A549 (cell line): ENCODE data around the gene NCKIPSD. TPM values are rescaled to one million over a fixed set of nuclear protein-coding genes. Genes with fewer than 3 reads are reported as not detected.

Experiments
- ATAC-seq, 2 experiments: fragments of 200-7000 bp in 1 of 2; fragments of >200 bp in 1 of 2; cut with Nextera tagmentation in 1 of 2; cut with Tn5 transposase in 1 of 2; 3 replicates each; pipeline versions ENCODE4 v1.8.0 to v1.9.1; 2018 to 2020; ENCODE audit warnings: mild to moderate bottlenecking in 1 of 2, moderate library complexity in 1 of 2
- CTCF ChIA-PET: fragments of 300-600 bp; sonication (Branson Sonifier 250); formaldehyde crosslinking; extraction: SDS; loops from one replicate; lab custom pipeline; 2021; ENCODE audit warnings: antibody characterized with exemption, inconsistent platforms; lab: Yijun Ruan, JAX
- POLR2A ChIA-PET: fragments of 350-600 bp; formaldehyde crosslinking; extraction: SDS; loops from one replicate; lab custom pipeline; 2021; ENCODE audit warnings: antibody characterized with exemption, inconsistent platforms; lab: Yijun Ruan, JAX
- DNase-seq, 2 experiments: peaks; one replicate each; pipeline versions ENCODE4 v3.0.0 to v3.0.0-alpha.2; 2011 to 2016; ENCODE audit warnings: low read depth in 1 of 2, low spot score in 1 of 2
- FAIRE-seq: peaks from 2 replicates; lab custom pipeline; 2011; peaks lifted over from hg19 to GRCh38; lab: Jason Lieb, UNC
- H3K27ac ChIP-seq, 2 experiments: fragments of >200 bp; sonication (Bioruptor Twin); formaldehyde crosslinking; 3 replicates each; pipeline ENCODE4 v1.5.1; 2016 to 2017
- H3K4me1 ChIP-seq: fragments of >200 bp; sonication (Bioruptor Twin); formaldehyde crosslinking; 3 replicates; pipeline ENCODE4 v1.6.1; 2016
- H3K4me2 ChIP-seq: fragments of >200 bp; sonication (Bioruptor Twin); formaldehyde crosslinking; 3 replicates; pipeline ENCODE4 v1.6.1; 2016
- H3K4me3 ChIP-seq: fragments of >200 bp; sonication (Bioruptor Twin); formaldehyde crosslinking; 3 replicates; pipeline ENCODE4 v1.5.1; 2016
- H3K9me3 ChIP-seq: fragments of >200 bp; sonication (Bioruptor Twin); formaldehyde crosslinking; 3 replicates; pipeline ENCODE4 v1.6.1; 2016
- BHLHE40 ChIP-seq: IDR thresholded peaks from 2 replicates; pipeline ENCODE4 v1.6.1; 2012; ENCODE audit warnings: low read depth, low read length, inconsistent platforms
- CBX8 ChIP-seq: fragments of 200-600 bp; sonication (generic); IDR thresholded peaks from 2 replicates; pipeline ENCODE4 v1.6.1; 2016
- CHD2 ChIP-seq: fragments of 150-350 bp; IDR thresholded peaks from 2 replicates; pipeline ENCODE4 v1.6.1; 2014; ENCODE audit warnings: low read length; ENCODE audit not compliant: partially characterized antibody
- CHD4 ChIP-seq: fragments of 200-600 bp; sonication (generic); IDR thresholded peaks from 2 replicates; pipeline ENCODE4 v1.6.1; 2016; ENCODE audit warnings: antibody characterized with exemption, mild to moderate bottlenecking, borderline replicate concordance
- ELK1 ChIP-seq: fragments of 150-350 bp; IDR thresholded peaks from 2 replicates; pipeline ENCODE4 v1.6.1; 2014; ENCODE audit warnings: low read depth, mild to moderate bottlenecking, low read length
- EP300 ChIP-seq, 2 experiments: fragments of >200 bp; sonication (Bioruptor Twin); formaldehyde crosslinking; IDR thresholded peaks; 2 replicates in 1 of 2; 3 replicates in 1 of 2; pipeline ENCODE4 v1.6.1; 2016 to 2017
- FOSB ChIP-seq: fragments of 250-450 bp; sonication (Bioruptor Pico); IDR thresholded peaks from 2 replicates; pipeline ENCODE4 v1.5.0; 2020; ENCODE audit warnings: mild to moderate bottlenecking, moderate library complexity
- FOSL2 ChIP-seq, 2 experiments: fragments of 450-650 bp in 1 of 2; fragments of >200 bp in 1 of 2; sonication (Bioruptor Twin) in 1 of 2; formaldehyde crosslinking; IDR thresholded peaks; 2 replicates each; pipeline versions ENCODE4 v1.5.0 to v1.6.1; 2016 to 2020; ENCODE audit warnings: mild to moderate bottlenecking in 1 of 2, moderate library complexity in 1 of 2
- GATA3 ChIP-seq: IDR thresholded peaks from 2 replicates; pipeline ENCODE4 v1.6.1; 2012; ENCODE audit warnings: borderline replicate concordance
- HDAC2 ChIP-seq: fragments of 200-600 bp; sonication (generic); IDR thresholded peaks from 2 replicates; pipeline ENCODE4 v1.6.1; 2016
- HEYL ChIP-seq: fragments of 250-450 bp; sonication (Bioruptor Pico); IDR thresholded peaks from 2 replicates; pipeline ENCODE4 v1.8.0; 2021; ENCODE audit warnings: mild to moderate bottlenecking, moderate library complexity
- HOXB13 ChIP-seq: fragments of 250-450 bp; sonication (Bioruptor Pico); IDR thresholded peaks from 2 replicates; pipeline ENCODE4 v1.5.0; 2020; ENCODE audit warnings: low read depth, mild to moderate bottlenecking, moderate library complexity
- JUN ChIP-seq, 2 experiments: fragments of >200 bp; sonication (Bioruptor Twin); formaldehyde crosslinking; IDR thresholded peaks; 2 replicates in 1 of 2; 3 replicates in 1 of 2; pipeline ENCODE4 v1.6.1; 2016 to 2017
- JUNB ChIP-seq: fragments of >200 bp; sonication (Bioruptor Twin); formaldehyde crosslinking; IDR thresholded peaks from 2 replicates; pipeline ENCODE4 v1.6.1; 2016
- KDM5A ChIP-seq: fragments of 200-600 bp; sonication (generic); IDR thresholded peaks from 2 replicates; pipeline ENCODE4 v1.6.1; 2016; ENCODE audit warnings: antibody characterized with exemption, mild to moderate bottlenecking
- MAFK ChIP-seq: fragments of 450-650 bp; IDR thresholded peaks from 2 replicates; pipeline ENCODE4 v1.6.1; 2014; ENCODE audit not compliant: partially characterized antibody
- NR3C1 ChIP-seq: fragments of >200 bp; sonication (Bioruptor Twin); formaldehyde crosslinking; IDR thresholded peaks from 3 replicates; pipeline ENCODE4 v1.6.1; 2017
- PBX3 ChIP-seq: IDR thresholded peaks from 2 replicates; pipeline ENCODE4 v1.6.1; 2012
- PHF8 ChIP-seq: fragments of 200-600 bp; sonication (generic); IDR thresholded peaks from 2 replicates; pipeline ENCODE4 v1.6.1; 2016; ENCODE audit warnings: low read depth, mild to moderate bottlenecking, antibody characterized with exemption, moderate library complexity, borderline replicate concordance
- POLR2AphosphoS2 ChIP-seq: conservative IDR thresholded peaks from 2 replicates; pipeline ENCODE4 v1.6.1; 2012; ENCODE audit warnings: low read length, improper control_type of control experiment, inconsistent platforms
- RARB ChIP-seq: fragments of 250-450 bp; sonication (Bioruptor Pico); IDR thresholded peaks from 2 replicates; pipeline ENCODE4 v1.8.0; 2021; ENCODE audit warnings: mild to moderate bottlenecking, moderate library complexity
- RFX5 ChIP-seq: fragments of 450-650 bp; IDR thresholded peaks from 2 replicates; pipeline ENCODE4 v1.7.1; 2014; ENCODE audit warnings: antibody characterized with exemption, mild to moderate bottlenecking, moderate library complexity
- RNF2 ChIP-seq: fragments of 200-600 bp; sonication (generic); IDR thresholded peaks from 2 replicates; pipeline ENCODE4 v1.6.1; 2016; ENCODE audit warnings: low read depth, mild to moderate bottlenecking, antibody characterized with exemption, moderate library complexity, borderline replicate concordance
- SMC3 ChIP-seq: fragments of >200 bp; sonication (Bioruptor Twin); formaldehyde crosslinking; IDR thresholded peaks from 3 replicates; pipeline ENCODE4 v1.6.1; 2018; ENCODE audit warnings: inconsistent platforms
- TFCP2L1 ChIP-seq: fragments of 250-450 bp; sonication (Bioruptor Pico); IDR thresholded peaks from 2 replicates; pipeline ENCODE4 v1.5.0; 2021; ENCODE audit warnings: mild to moderate bottlenecking
- TP53 ChIP-seq: fragments of 250-450 bp; sonication (Bioruptor Pico); IDR thresholded peaks from 2 replicates; pipeline ENCODE4 v1.5.0; 2021; ENCODE audit warnings: mild to moderate bottlenecking, moderate library complexity
- ZNF302 ChIP-seq: fragments of 250-450 bp; sonication (Bioruptor Pico); IDR thresholded peaks from 2 replicates; pipeline ENCODE4 v1.9.0; 2021; ENCODE audit warnings: inconsistent platforms, mild to moderate bottlenecking, moderate library complexity
- WGBS: methylation state at CpG from one replicate; pipeline ENCODE4 v1.1.6; 2017; ENCODE audit errors: missing lambda C conversion rate; 5-methylcytosine and 5-hydroxymethylcytosine counted together
- polyA plus RNA-seq, 4 experiments: library from polyadenylated mRNA; depleted of rRNA in 3 of 4; stranded (reverse); fragments of >200 nt; fragmentation: RNase III in 1 of 4; extraction: RNeasy Plus Mini Kit Qiagen cat#74134 plus additional on column Dnase treatment in 1 of 4; gene quantifications; 2 replicates in 3 of 4; 3 replicates in 1 of 4; pipeline ENCODE4 v1.2.3, GENCODE V29; 2011 to 2017
- TF ChIP-seq, protein P1 (sequence below): fragments of 450-650 bp; IDR thresholded peaks from 2 replicates; pipeline ENCODE4 v1.6.1; 2014; ENCODE audit warnings: antibody characterized with exemption

The NCKIPSD gene
- polyA plus RNA-seq, 2 of the 4 experiments (the other 2 are of a cell fraction) = 10.2 to 10.9 TPM

- 100% methylated on average over 1 of the region's 12 CpGs for WGBS
- Histone ChIP-seq H3K9me3 (no peaks in the 10 kb centered on the region), H3K4me2 (no peak overlapping the region), H3K4me3 (no peak overlapping the region), H3K4me1 (peaks cover 3% of the 10 kb centered on the region; the same call in 1 of the 3 replicates), H3K27ac (no peak overlapping the region)
- TF ChIP-seq ELK1 (no peak), CHD2 (no peak), CHD4 (no peak), BHLHE40 (no peak), HDAC2 (no peak), JUN (IDR thresholded peaks at IDR 0.05) (no peak), HEYL (CRISPR knock-in tag) (no peak)
- DNase-seq (no peak), ATAC-seq (no peak), FAIRE-seq (no peak)
- ChIA-PET CTCF (interaction anchor here (0.7 kb wide), 1 partner anchor 14 kb away, joined by 3 read pairs; no protein-coding TSS in a partner anchor), POLR2A (no interaction called here)
Measured at GRCh38 chr3:48650723-48651122, 35.0 kb downstream of the NCKIPSD start.

GRCh38 chr3:48648188-48648850 lies 37.4 kb downstream of the NCKIPSD start:
- H3K9me3 ChIP-seq = no peaks in the 10 kb centered on the region
- no peaks in the 10 kb centered on the region for H3K4me1 ChIP-seq
- DNase-seq (no peak), FAIRE-seq (no peak), ATAC-seq (no peak)
- CTCF ChIA-PET = interaction anchor here (2.6 kb wide), 1 partner anchor 13 kb away, joined by 5 read pairs; the partner anchor contains the start of gene SLC26A6
- no peak overlapping the region for H3K4me3 ChIP-seq
- no peak overlapping the region for H3K4me2 ChIP-seq
- POLR2A ChIA-PET = no interaction called here
- TF ChIP-seq ELK1 = no peak
- no peak for TF ChIP-seq FOSL2 (IDR thresholded peaks at IDR 0.05)
- no peak for TF ChIP-seq FOSL2 (CRISPR knock-in tag; IDR thresholded peaks at IDR 0.05)
- TF ChIP-seq ZNF302 (CRISPR knock-in tag) = no peak
- TF ChIP-seq POLR2AphosphoS2 = no peak
- TF ChIP-seq EP300 (IDR thresholded peaks at IDR 0.05) = no peak
- no peak for TF ChIP-seq PHF8
- TF ChIP-seq CHD4 = no peak
- TF ChIP-seq KDM5A = no peak
- TF ChIP-seq SMC3 = no peak
- no peak for TF ChIP-seq RFX5
- 96% methylated on average over 7 of the region's 15 CpGs for WGBS
- H3K27ac ChIP-seq = no peak overlapping the region

DNA sequence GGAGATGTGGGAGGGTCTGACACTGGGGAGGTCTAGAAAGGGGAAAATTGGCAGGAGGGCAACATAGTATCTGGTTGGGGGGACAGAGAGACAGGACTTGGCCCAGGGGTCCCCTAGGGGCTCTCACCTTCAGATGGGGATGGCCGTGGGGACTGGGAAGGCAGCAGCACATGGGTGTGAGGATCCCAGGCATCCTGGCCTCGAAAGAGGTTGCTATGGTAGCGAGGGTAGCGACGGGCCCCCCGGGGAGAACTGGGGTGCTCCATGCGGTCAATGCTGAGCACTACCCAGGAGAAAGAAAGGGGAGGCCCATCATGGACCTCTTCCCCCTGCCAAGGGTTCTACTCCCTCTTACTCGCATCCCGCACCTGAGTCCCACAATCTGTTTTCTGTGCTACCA lies 38.0 kb downstream of the NCKIPSD start:
- Histone ChIP-seq H3K4me3 (no peak overlapping the region), H3K9me3 (no peaks in the 10 kb centered on the region)
- FAIRE-seq (no peak), DNase-seq (no peak)
- 82% methylated on average over 9 of the region's 9 CpGs for WGBS
- POLR2A ChIA-PET = no interaction called here
- TF ChIP-seq TP53 (CRISPR knock-in tag) (no peak), CBX8 (no peak), FOSB (CRISPR knock-in tag) (no peak), GATA3 (no peak), HOXB13 (CRISPR knock-in tag) (no peak), NR3C1 (no peak), SMC3 (no peak), ELK1 (no peak), TFCP2L1 (CRISPR knock-in tag) (no peak), POLR2AphosphoS2 (no peak), MAFK (no peak), PBX3 (no peak), JUNB (no peak), RNF2 (no peak), RARB (no peak)
- TF ChIP-seq, protein P1, sequence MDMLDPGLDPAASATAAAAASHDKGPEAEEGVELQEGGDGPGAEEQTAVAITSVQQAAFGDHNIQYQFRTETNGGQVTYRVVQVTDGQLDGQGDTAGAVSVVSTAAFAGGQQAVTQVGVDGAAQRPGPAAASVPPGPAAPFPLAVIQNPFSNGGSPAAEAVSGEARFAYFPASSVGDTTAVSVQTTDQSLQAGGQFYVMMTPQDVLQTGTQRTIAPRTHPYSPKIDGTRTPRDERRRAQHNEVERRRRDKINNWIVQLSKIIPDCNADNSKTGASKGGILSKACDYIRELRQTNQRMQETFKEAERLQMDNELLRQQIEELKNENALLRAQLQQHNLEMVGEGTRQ = no peak
- TF ChIP-seq, all 56 proteins: peak for 0
- no peak overlapping the region for H3K4me2 ChIP-seq
- no peak overlapping the region for H3K27ac ChIP-seq
- CTCF ChIA-PET = interaction anchor here (2.6 kb wide), 1 partner anchor 13 kb away, joined by 5 read pairs; the partner anchor contains the start of gene SLC26A6
- H3K4me1 ChIP-seq = no peaks in the 10 kb centered on the region
- no peak for ATAC-seq
